ENCODE results near the gene VPS11. TPM values are rescaled to one million over a fixed set of nuclear protein-coding genes. Genes with fewer than 3 reads are reported as not detected.

Gene VPS11
- total RNA-seq, 1 donor from 2014 or later: 42.6 TPM

GRCh38 chr11:119121008-119121810, 53.6 kb downstream of the VPS11 start, which contains the start of gene HINFP:
Gene HINFP (plus strand): TSS chr11:119121580. CDS start chr11:119126945, 5,365 bp downstream.
- Mint-ChIP-seq H3K36me3 (ENCODE audit: unreplicated experiment) (peaks cover 11% of the 10 kb centered on the region), H3K27me3 (ENCODE audit: unreplicated experiment) (no peaks in the 10 kb centered on the region)

GRCh38 chr11:119121811-119122124, 54.1 kb downstream of the VPS11 start:
- H3K9me3 Mint-ChIP-seq (ENCODE audit: unreplicated experiment): no peaks in the 10 kb centered on the region
- H3K4me1 Mint-ChIP-seq (ENCODE audit: unreplicated experiment): peaks cover 25% of the 10 kb centered on the region
- no peaks in the 10 kb centered on the region for H3K27me3 Mint-ChIP-seq (ENCODE audit: unreplicated experiment)
- H3K27ac Mint-ChIP-seq (ENCODE audit: unreplicated experiment): peak overlapping the region; percentile 97
- TF ChIP-seq CTCF (IDR thresholded peaks at IDR 0.05): no peak
- H3K36me3 Mint-ChIP-seq (ENCODE audit: unreplicated experiment): peaks cover 11% of the 10 kb centered on the region
- no peak for DNase-seq (ENCODE audit: extremely low spot score, unreplicated experiment)
- peak overlapping the region; percentile 82 for H3K4me3 Mint-ChIP-seq (ENCODE audit: unreplicated experiment)

More at GRCh38 chr11:119121008-119121810, 53.6 kb downstream of the VPS11 start, which contains the start of gene HINFP:
- H3K4me3 Mint-ChIP-seq (ENCODE audit: unreplicated experiment): peak within 1 kb of the TSS; percentile 82
- DNase-seq (ENCODE audit: extremely low spot score, unreplicated experiment): peak; percentile 100
- no peaks in the 10 kb centered on the region for H3K9me3 Mint-ChIP-seq (ENCODE audit: unreplicated experiment)
- peaks cover 25% of the 10 kb centered on the region for H3K4me1 Mint-ChIP-seq (ENCODE audit: unreplicated experiment)
- no peak for TF ChIP-seq CTCF (IDR thresholded peaks at IDR 0.05)
- peak within 1 kb of the TSS; percentile 97 for H3K27ac Mint-ChIP-seq (ENCODE audit: unreplicated experiment)

GRCh38 chr11:119125821-119126220, 58.2 kb downstream of the VPS11 start:
- TF ChIP-seq CTCF (IDR thresholded peaks at IDR 0.05): no peak
- Mint-ChIP-seq H3K9me3 (ENCODE audit: unreplicated experiment) (no peaks in the 10 kb centered on the region), H3K27ac (ENCODE audit: unreplicated experiment) (no peak overlapping the region), H3K36me3 (ENCODE audit: unreplicated experiment) (peaks cover 21% of the 10 kb centered on the region), H3K27me3 (ENCODE audit: unreplicated experiment) (no peaks in the 10 kb centered on the region), H3K4me1 (ENCODE audit: unreplicated experiment) (peaks cover 15% of the 10 kb centered on the region), H3K4me3 (ENCODE audit: unreplicated experiment) (no peak overlapping the region)
- no peak for DNase-seq (ENCODE audit: extremely low spot score, unreplicated experiment)

- peaks cover 28% of the 10 kb centered on the region for H3K36me3 Mint-ChIP-seq (ENCODE audit: unreplicated experiment)
- no peak for TF ChIP-seq CTCF (IDR thresholded peaks at IDR 0.05)
- H3K4me3 Mint-ChIP-seq (ENCODE audit: unreplicated experiment): no peak overlapping the region
- DNase-seq (ENCODE audit: extremely low spot score, unreplicated experiment): no peak
- no peaks in the 10 kb centered on the region for H3K27me3 Mint-ChIP-seq (ENCODE audit: unreplicated experiment)
- H3K4me1 Mint-ChIP-seq (ENCODE audit: unreplicated experiment): peaks cover 12% of the 10 kb centered on the region
- no peak overlapping the region for H3K27ac Mint-ChIP-seq (ENCODE audit: unreplicated experiment)
- no peaks in the 10 kb centered on the region for H3K9me3 Mint-ChIP-seq (ENCODE audit: unreplicated experiment)
Observed at GRCh38 chr11:119126675-119127268, 59.2 kb downstream of the VPS11 start.

GRCh38 chr11:119130662-119131061, 63.0 kb downstream of the VPS11 start:
- Mint-ChIP-seq H3K9me3 (ENCODE audit: unreplicated experiment) (no peaks in the 10 kb centered on the region), H3K4me3 (ENCODE audit: unreplicated experiment) (no peak overlapping the region), H3K27me3 (ENCODE audit: unreplicated experiment) (no peaks in the 10 kb centered on the region), H3K27ac (ENCODE audit: unreplicated experiment) (no peak overlapping the region), H3K4me1 (ENCODE audit: unreplicated experiment) (no peaks in the 10 kb centered on the region), H3K36me3 (ENCODE audit: unreplicated experiment) (peaks cover 41% of the 10 kb centered on the region)
- DNase-seq (ENCODE audit: extremely low spot score, unreplicated experiment): no peak
- TF ChIP-seq CTCF (IDR thresholded peaks at IDR 0.05): no peak

Data from osteocyte (in vitro differentiated cells).